ENCODE results near the gene STAT3.
"Not testable (repeated sequence)": the region's sequence is repeated elsewhere in the genome, so short reads cannot be mapped to it uniquely, and the experiment has no call there.

The STAT3 gene

GRCh38 chr17:42317967-42318366 lies 70.3 kb downstream of the STAT3 start:
- not testable (repeated sequence) for DNase-seq

GRCh38 chr17:42317266-42317845 lies 70.9 kb downstream of the STAT3 start:
- DNase-seq: no peak

- no peak for DNase-seq
Measured at GRCh38 chr17:42316755-42317154, 71.5 kb downstream of the STAT3 start.

GRCh38 chr17:42315402-42316156 lies 72.7 kb downstream of the STAT3 start:
- no peak for DNase-seq

GRCh38 chr17:42313773-42314566 lies 74.3 kb downstream of the STAT3 start:
- DNase-seq: no peak

- DNase-seq: no peak
Measured at GRCh38 chr17:42313389-42313772, 74.9 kb downstream of the STAT3 start.

- peak in 54 of 58 donors; percentile 25 to 85 (median 68) for DNase-seq
Measured at GRCh38 chr17:42312285-42313130, 75.7 kb downstream of the STAT3 start.

- no peak for DNase-seq
Measured at GRCh38 chr17:42312035-42312284, 76.3 kb downstream of the STAT3 start.

- DNase-seq: peak in 36 of 58 donors; percentile 6 to 72 (median 28)
Measured at GRCh38 chr17:42311240-42312034, 76.8 kb downstream of the STAT3 start.

GRCh38 chr17:42310787-42311215 lies 77.4 kb downstream of the STAT3 start:
- no peak for DNase-seq

- no peak for DNase-seq
Measured at GRCh38 chr17:42309986-42310786, 78.1 kb downstream of the STAT3 start.

- no peak for DNase-seq
Measured at GRCh38 chr17:42309142-42309541, 79.1 kb downstream of the STAT3 start.

GRCh38 chr17:42308446-42308845 lies 79.8 kb downstream of the STAT3 start:
- DNase-seq: no peak

- DNase-seq: no peak
Measured at GRCh38 chr17:42307362-42307927, 80.8 kb downstream of the STAT3 start.

GRCh38 chr17:42306385-42306667 lies 81.9 kb downstream of the STAT3 start:
- no peak for DNase-seq

GRCh38 chr17:42305543-42306384 lies 82.5 kb downstream of the STAT3 start:
- DNase-seq: no peak

GRCh38 chr17:42305031-42305330 lies 83.3 kb downstream of the STAT3 start:
- DNase-seq: not testable (repeated sequence)

- DNase-seq: no peak
Measured at GRCh38 chr17:42304187-42305030, 83.8 kb downstream of the STAT3 start.

All from anterior cingulate cortex (tissue), 58 donors.